NCI-H187 (cell line): Measurements from ENCODE around the gene CAMTA1.

ENCODE experiments used
- DNase-seq, 2 experiments: peaks; one replicate each; lab custom pipeline; 2025; lab: John Stamatoyannopoulos, UW

CAMTA1 gene

DNA sequence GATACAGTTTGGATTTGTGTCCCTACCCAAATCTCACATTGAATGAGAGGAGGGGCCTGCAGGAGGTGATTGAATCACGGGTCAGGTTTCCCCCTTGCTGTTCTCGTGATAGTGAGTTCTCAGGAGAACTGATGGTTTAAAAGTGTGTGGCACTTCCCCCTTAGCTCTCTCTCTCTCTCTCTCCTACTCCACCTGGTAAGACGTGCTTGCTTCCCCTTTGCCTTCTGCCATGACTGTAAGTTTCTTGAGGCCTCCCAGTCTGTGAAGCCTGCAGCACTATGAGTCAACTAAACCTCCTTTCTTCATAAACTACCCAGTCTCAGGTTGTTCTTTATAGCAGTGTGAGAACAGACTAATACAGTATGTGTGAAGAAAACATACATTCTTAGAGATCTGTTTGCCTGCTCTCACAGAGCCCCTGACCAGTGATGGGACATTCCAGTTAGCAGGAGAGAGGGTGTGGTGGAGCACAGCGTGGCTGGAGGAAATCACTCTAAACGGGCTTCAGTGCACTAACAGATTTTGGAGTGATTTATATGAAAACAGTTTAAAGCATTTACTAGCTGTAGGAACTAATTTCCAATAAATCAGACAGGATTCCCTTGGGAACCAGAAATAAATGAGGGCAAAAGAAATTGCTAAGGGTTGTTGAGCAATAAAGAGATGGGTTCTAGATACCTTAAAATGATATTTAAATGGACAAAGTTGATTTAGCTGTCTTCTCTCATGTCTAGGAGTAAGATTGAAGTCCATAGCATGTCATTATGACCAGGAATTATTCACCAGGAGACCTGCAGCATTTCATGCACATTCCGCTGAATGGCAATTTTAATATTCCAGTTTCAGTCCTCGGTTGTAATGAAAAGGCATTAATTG lies 411.0 kb downstream of the CAMTA1 start:
- no peak for DNase-seq

- DNase-seq, result no peak
These were observed 413.4 kb downstream of the CAMTA1 start for GRCh38 chr1:7198664-7199063.

- no peak for DNase-seq
These were observed 414.0 kb downstream of the CAMTA1 start for GRCh38 chr1:7199077-7199779.

DNA sequence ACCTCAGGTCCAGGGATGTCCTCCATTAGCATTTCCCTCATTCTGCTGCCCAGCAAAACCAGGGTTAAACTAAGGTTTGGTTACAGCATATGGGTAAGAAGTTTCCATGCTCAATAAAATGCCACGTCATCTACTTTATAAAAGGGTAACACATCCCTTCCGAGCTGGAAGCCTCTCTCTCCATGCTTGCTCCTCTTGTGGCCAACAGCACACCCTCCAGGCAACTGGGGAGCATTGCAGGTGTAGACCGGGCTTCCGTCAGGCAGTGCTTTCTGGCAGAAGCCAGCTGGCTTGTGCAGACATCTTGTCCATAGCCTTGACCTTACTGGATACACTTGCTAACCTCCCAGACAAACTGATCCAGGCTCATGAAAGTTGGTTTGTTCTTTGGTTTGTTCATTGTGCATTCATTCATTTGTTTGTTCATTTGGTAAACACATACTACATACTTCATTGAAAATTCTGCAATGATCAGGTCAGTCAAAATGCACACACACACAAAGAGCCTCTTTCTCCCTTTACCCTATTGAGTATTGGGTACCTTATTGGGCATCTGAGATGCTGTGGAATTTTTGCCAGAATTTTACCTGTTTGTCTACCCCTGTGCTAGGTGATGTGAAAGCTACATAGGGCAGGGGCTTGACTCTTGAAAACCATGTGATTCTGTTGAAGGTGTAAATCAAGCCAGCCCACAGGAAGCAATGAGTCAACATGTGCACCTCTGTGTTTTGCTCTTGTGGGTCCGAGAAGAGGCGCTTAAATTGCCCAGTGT lies 422.8 kb downstream of the CAMTA1 start:
- DNase-seq, result peak; percentile 14 to 16

DNA sequence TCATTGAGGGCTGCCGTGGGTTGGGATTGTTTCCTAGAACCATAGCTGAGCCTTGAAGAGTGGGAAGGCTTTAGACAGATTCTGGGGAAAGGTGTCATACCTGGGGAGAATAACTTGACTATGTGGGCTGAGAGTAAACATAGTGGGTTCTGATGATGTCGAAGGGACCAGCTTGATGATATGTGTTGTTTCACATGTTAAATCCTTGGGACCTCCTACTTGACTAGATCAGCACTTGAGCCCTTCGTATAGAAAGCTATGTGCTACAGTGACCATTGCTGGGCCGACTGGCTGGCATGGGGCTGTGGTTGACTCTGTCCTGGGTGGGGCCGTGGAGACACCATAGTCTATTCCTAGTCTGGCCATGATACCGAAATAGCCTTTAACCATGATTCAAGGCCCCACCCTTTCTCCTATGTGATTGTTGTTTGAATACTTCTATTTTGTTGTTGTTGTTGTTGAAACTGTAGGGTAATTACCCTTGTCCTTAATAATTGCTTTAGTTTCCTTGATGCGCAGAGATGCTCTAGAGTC lies 423.5 kb downstream of the CAMTA1 start:
- no peak for DNase-seq

GRCh38 chr1:7209336-7209735 lies 424.1 kb downstream of the CAMTA1 start:
- no peak for DNase-seq

GRCh38 chr1:7218210-7218832 lies 433.1 kb downstream of the CAMTA1 start:
- peak; percentile 18 to 52 for DNase-seq

DNA sequence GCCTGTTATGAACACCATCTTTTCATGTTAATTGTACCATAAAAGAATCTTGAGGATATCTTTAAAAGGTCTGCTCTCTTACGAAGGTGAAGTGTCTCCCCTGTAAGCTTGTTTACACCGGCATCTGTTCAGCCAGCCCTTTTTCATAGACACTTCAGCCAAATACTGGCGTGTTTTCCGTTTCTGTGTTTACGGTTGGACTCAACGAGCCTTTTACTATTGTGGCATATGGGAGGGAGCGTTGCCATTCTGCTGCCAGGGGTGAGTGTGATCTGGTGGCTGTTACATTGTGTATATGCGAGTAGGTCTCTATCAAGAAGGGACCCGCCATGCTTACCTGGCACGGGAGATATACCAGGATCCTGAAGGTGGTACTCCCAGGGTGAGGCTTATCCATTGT lies 433.8 kb downstream of the CAMTA1 start:
- peak; percentile 27 to 50 for DNase-seq

DNA sequence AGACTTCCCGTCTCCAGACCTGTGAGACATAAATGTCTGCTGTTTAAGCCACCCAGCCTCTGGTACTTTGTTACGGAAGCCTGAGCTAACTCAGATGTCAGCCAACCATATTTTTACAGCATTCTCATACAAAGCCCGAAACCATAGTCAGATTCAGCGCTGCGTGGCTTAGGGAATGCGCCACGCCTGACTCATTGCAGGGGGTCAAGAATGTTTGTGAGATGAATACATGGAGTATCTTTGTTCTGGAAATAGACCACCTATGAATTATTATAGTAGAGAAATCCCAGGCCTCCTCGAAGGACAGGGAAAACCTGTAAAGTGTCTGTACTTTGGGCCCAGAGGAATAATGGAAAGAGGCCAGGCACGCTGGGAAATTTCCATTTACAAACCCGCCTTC lies 434.8 kb downstream of the CAMTA1 start:
- DNase-seq, result no peak

DNA sequence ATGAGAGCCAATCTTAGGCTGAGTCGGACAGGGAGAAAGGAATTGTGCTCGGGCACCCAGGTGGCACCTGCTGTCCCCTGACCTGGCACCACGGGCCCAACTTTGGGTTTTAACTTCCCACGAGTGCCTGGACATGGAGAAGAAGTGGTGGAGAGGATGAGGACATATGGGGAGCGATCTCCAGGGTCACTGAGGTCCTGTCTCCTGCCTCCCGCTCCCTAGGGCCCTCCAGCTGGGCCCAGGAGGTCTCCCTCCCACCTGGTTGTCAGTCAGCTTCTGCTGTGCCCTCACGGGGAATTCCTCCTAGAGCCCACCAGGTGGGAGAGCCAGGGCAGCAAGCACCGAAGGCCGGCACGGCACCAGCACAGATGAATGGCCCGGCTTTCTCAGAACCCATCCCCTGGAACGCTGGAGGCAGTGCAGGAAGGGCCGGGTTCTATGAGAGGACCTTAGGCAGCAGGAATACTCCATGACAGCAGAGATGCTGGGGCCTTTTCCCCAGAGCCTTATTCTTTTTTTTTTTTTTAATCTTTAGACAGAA lies 435.5 kb downstream of the CAMTA1 start:
- DNase-seq, result no peak

DNA sequence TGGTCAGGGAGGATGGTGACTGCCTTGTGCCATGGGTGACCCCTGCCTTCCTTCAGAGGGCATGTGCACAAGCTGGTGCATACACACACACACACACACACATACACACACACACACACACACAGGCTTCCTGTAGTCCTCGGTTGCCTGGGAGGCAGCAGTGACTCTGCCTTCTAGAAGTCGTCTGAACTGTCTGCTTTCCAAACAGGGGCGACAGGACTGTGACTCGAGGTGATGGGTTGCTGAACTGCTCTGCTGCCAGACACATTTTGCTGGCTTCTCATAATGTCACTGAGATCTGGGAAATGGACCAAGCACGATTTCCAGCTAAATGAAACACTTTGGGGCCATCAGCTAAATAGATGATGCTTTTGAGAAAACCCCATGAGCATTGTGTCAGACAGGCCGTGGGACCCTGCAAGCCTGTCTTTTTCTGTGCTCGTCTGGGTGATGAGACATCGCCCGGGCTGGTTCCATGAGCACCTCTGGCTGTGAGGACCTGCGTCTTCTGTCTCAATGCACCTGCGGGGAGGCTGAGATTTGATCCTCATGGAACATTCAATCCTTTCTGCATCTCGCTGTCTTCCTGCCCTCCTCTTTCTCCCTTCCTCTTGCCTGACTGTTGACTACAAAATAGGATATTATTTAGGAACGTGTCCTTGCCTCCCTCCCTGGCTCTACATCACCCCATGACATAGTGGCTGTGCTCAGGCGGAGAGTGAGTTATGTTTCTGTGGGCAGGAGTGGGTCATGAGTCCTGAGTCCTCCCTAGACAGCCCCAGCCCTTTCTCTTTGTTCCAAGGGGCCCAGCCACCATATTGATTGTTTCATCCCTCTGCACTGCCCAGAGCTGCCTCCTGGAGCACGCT lies 436.8 kb downstream of the CAMTA1 start:
- DNase-seq, result no peak

DNA sequence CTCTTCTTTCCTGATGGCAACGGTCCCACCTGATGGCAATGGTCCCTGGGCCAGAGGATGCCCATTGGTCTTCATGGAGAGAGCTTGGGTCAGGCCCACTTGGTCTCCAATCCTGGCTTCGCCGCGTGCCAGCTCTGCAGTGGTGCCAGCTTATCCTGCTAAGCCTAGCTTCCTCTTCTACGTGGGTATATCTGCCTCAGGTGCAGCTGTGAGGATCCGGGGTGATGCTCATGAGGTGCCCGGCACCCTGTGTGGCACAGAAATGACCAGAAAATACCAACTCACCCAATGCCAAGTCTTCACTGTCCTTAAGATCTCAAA lies 437.4 kb downstream of the CAMTA1 start:
- no peak for DNase-seq

DNA sequence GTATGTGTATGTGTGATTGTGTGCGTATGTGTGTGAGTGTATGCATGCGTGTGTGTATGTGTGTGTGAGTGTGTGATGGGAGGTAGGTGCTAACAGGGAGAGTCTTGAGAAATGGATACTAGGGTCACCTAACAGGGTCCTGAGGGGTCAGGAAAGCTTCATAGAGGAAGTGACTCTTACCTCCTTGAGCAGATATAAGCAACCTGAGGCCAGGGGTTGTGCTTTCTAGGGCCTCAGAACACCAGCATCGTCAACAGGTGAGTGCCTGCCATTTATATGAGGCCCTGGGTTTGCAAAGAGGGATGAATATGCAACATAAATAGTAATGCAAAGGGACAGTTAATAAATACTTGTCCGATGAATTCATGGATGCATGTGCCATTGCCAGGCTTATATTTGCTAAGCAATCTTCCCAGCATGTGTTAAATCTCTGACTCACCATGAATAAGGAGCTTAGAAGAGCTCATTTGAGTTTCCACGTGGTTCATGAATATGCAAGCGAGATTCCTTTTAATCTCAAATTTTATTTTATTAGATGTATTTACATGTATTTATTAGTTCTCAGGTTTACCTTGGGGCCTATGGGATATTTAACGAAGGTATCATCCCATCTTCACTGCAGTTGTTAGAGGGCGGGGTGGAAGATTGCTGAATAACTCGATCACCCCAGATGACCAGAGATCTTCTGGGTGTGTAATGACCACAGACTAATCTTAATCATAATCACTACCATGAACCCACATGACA lies 438.3 kb downstream of the CAMTA1 start:
- DNase-seq, result no peak

- DNase-seq, result no peak
These were observed 438.9 kb downstream of the CAMTA1 start for GRCh38 chr1:7224081-7224534.

- DNase-seq, result peak; percentile 56 to 67
These were observed 439.4 kb downstream of the CAMTA1 start for GRCh38 chr1:7224644-7225043.

DNA sequence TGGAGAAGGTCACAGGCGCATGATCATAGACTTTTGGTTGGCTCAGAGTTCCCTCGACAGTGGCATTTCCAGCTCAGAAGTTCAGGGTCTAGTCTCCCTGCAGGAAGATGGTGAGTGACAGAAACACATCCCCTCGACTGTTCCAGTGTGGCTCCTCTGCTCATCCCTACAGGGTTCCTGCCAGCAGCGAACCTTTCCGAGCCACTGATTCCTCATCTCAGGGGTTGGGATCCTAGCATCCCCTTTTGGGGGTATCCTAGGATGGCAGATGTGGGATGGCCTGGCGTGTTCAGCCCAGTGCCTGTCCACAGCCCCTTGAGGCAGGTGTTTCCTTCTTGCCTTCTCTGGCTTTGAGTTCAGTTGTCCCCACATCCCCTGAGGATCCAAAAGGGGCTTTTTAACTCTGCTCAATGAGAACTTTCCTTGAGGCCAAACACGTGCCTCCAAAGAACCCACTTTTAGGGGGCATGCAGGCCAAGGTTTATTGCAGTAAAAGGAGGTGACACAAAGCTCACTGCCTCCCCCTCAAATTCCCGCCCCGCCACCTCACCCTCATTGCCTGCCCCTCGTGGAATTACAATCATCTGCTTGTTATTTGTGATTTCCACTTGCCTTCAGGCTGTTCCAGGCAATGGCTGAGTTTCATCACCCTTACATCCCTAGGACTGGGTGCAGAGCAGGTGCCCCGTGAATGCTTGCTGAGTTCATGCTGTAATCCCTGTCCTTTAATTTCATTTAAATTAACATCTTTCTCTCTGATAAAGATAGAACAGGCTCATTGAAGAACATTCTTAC lies 440.7 kb downstream of the CAMTA1 start:
- DNase-seq, result no peak

GRCh38 chr1:7227654-7228053 lies 442.4 kb downstream of the CAMTA1 start:
- no peak for DNase-seq

DNA sequence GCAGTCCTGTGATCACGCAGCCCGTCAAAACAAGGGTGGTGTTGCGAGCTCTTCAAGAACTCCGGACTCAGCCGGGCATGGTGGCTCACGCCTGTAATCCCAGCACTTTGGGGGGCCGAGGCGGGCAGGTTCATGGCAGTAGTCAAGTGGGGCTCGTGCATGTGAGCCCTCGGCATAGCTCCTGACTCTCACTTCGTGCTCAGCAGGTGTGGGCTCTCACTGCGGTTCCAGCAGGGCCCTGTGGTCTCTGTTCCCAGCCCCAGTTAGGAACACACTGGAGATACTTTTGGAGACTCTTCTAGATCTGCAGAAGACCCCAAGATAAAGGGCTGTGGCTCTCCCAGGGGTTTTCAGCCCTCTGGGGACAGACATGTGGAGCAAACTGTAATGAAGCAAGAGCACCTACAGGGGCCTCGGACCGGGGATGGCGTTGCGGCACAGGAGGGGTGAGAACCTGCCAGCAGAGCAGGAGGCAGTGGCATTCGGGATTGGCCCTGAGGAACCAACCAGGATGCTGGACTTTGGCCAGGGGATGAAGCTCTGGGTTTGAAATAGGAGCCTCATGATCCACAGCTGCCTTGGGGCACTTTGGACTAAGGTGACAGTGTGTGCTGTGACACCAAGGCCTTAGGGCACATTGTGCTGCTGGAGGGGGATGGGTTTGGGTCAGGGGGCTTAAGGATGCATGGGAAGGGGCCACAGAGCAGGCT lies 443.2 kb downstream of the CAMTA1 start:
- DNase-seq, result no peak
